CD4-positive, alpha-beta memory T cell (primary cell): ENCODE measurements around the gene VAMP2. TPM values are rescaled to one million over a fixed set of nuclear protein-coding genes. Genes with fewer than 3 reads are reported as not detected.

Source experiments
- CTCF ChIA-PET: fragments of 350-600 bp; sonication (Branson Sonifier 250); formaldehyde crosslinking; loops from one replicate; lab custom pipeline; 2021; ENCODE audit warnings: inconsistent platforms; ENCODE audit not compliant: partially characterized antibody; lab: Charles Lee
- POLR2A ChIA-PET: fragments of 350-600 bp; sonication (Branson Sonifier 250); formaldehyde crosslinking; loops from one replicate; lab custom pipeline; 2021; ENCODE audit not compliant: partially characterized antibody; lab: Charles Lee
- DNase-seq, 5 donors: peaks; one replicate each; pipeline versions ENCODE4 v3.0.0 to v3.0.0-alpha.2; 2020 to 2022; ENCODE audit warnings: mixed read lengths in 1 of 5
- H3K27ac ChIP-seq: one replicate; pipeline ENCODE4 v1.7.0; 2013; ENCODE audit warnings: low read depth, low read length
- H3K27me3 ChIP-seq: 2 replicates; pipeline ENCODE4 v1.7.0; 2013; ENCODE audit warnings: mild to moderate bottlenecking, low read length, moderate library complexity; ENCODE audit not compliant: insufficient read depth
- H3K36me3 ChIP-seq: 2 replicates; pipeline ENCODE4 v1.7.0; 2013; ENCODE audit warnings: mild to moderate bottlenecking, low read length, moderate library complexity; ENCODE audit not compliant: insufficient read depth
- H3K4me1 ChIP-seq: 2 replicates; pipeline ENCODE4 v1.7.0; 2013; ENCODE audit warnings: mild to moderate bottlenecking, low read length, moderate library complexity; ENCODE audit not compliant: insufficient read depth
- H3K4me3 ChIP-seq, 2 donors: one replicate each; pipeline ENCODE4 v1.7.0; 2013; ENCODE audit warnings: low read length in 2 of 2, mild to moderate bottlenecking in 1 of 2
- H3K9me3 ChIP-seq, 2 donors: one replicate each; pipeline ENCODE4 v1.7.0; 2013; ENCODE audit warnings: low read length in 2 of 2, control low read depth in 1 of 2; ENCODE audit not compliant: control insufficient read depth in 1 of 2
- H3K27ac Mint-ChIP-seq, 7 donors: one replicate each; pipeline ENCODE4 v1.8.0; 2020 to 2021; ENCODE audit warnings: mixed read lengths in 7 of 7, mild to moderate bottlenecking in 6 of 7, inconsistent platforms in 3 of 7, moderate library complexity in 3 of 7
- H3K27me3 Mint-ChIP-seq, 2 donors: one replicate each; pipeline ENCODE4 v1.8.0; 2020 to 2021; ENCODE audit warnings: mixed read lengths in 2 of 2
- H3K36me3 Mint-ChIP-seq, 2 donors: one replicate each; pipeline ENCODE4 v1.8.0; 2020 to 2021; ENCODE audit warnings: mixed read lengths in 2 of 2, inconsistent platforms in 1 of 2, mild to moderate bottlenecking in 1 of 2
- H3K4me1 Mint-ChIP-seq, 4 donors: one replicate each; pipeline ENCODE4 v1.8.0; 2020 to 2021; ENCODE audit warnings: mixed read lengths in 4 of 4, mild to moderate bottlenecking in 1 of 4
- H3K4me3 Mint-ChIP-seq, 8 donors: one replicate each; pipeline ENCODE4 v1.8.0; 2020 to 2021; ENCODE audit warnings: mixed read lengths in 8 of 8, mild to moderate bottlenecking in 7 of 8, moderate library complexity in 6 of 8, inconsistent platforms in 3 of 8
- H3K9me3 Mint-ChIP-seq, 8 donors: one replicate each; pipeline ENCODE4 v1.8.0; 2020 to 2021; ENCODE audit warnings: mixed read lengths in 8 of 8, mild to moderate bottlenecking in 5 of 8, inconsistent platforms in 3 of 8, moderate library complexity in 1 of 8
- intact Hi-C: fragments of 100-400 bp; cut with micrococcal nuclease; formaldehyde crosslinking; loops from one replicate; pipeline ENCODE4 v1.15.1; 2023
- polyA plus RNA-seq, 2 donors: library from polyadenylated mRNA; unstranded; fragments of 300-500 nt; fragmentation: Illumina TruSeq; gene quantifications; one replicate each; pipeline ENCODE4 v1.2.3, GENCODE V29; 2021
- total RNA-seq, 2 experiments: library from RNA; stranded (reverse); gene quantifications; one replicate each; pipeline ENCODE4 v1.2.3, GENCODE V29; 2021

VAMP2 gene
- total and polyA plus RNA-seq, 4 experiments from 2014 or later, result 41.6 to 203 (median 148) TPM

GRCh38 chr17:8160741-8161221, 2.0 kb downstream of the VAMP2 start:
- CTCF ChIA-PET, result interaction anchor here (0.6 to 6.1 kb wide), 9 partner anchors 10 to 67 kb away, joined by 3 to 38 read pairs (median 5); partner anchors contain the start of genes ALOXE3 and TMEM107
- Mint-ChIP-seq H3K4me1 (peaks cover 43 to 61% (median 53%) of the 10 kb centered on the region in 4 donors), H3K36me3 (peaks cover 24 to 42% of the 10 kb centered on the region in 2 donors), H3K4me3 (peak overlapping the region; percentile 91 to 93 (median 91)), H3K27me3 (no peaks in the 10 kb centered on the region), H3K9me3 (peaks cover 0 to 1% (median 0%) of the 10 kb centered on the region in 8 donors), H3K27ac (peak overlapping the region; percentile 93 to 98 (median 96))
- POLR2A ChIA-PET, result interaction anchor here (0.9 to 23.4 kb wide), 9 partner anchors 9 to 87 kb away, joined by 3 to 1074 read pairs (median 47); partner anchors contain the start of genes ALOXE3, BORCS6, CTC1 and HES7
- peak in 1 of 5 donors; percentile 66 for DNase-seq
- Histone ChIP-seq H3K36me3 (peaks cover 30% of the 10 kb centered on the region), H3K9me3 (no peaks in the 10 kb centered on the region), H3K27me3 (no peaks in the 10 kb centered on the region), H3K4me1 (peaks cover 77% of the 10 kb centered on the region), H3K27ac (peak overlapping the region; percentile 100), H3K4me3 (peak overlapping the region; percentile 80 to 98)
- intact Hi-C loops, result no loop called here

- Histone ChIP-seq H3K36me3 (peaks cover 30% of the 10 kb centered on the region), H3K9me3 (no peaks in the 10 kb centered on the region), H3K27me3 (no peaks in the 10 kb centered on the region), H3K4me1 (peaks cover 80% of the 10 kb centered on the region), H3K27ac (peak overlapping the region; percentile 44), H3K4me3 (no peak overlapping the region)
- Mint-ChIP-seq H3K27ac (peak overlapping the region; percentile 89 to 98 (median 96)), H3K4me3 (peak overlapping the region; percentile 69 to 93 (median 91)), H3K36me3 (peaks cover 24 to 46% of the 10 kb centered on the region in 2 donors), H3K27me3 (no peaks in the 10 kb centered on the region), H3K4me1 (peaks cover 46 to 63% (median 54%) of the 10 kb centered on the region in 4 donors), H3K9me3 (peaks cover 0 to 1% (median 0%) of the 10 kb centered on the region in 8 donors)
- CTCF ChIA-PET, result interaction anchor here (1.0 to 7.7 kb wide), 6 partner anchors 10 to 66 kb away, joined by 3 to 93 read pairs (median 5); partner anchors contain the start of genes ALOXE3 and TMEM107
- intact Hi-C loops, result no loop called here
- POLR2A ChIA-PET, result interaction anchor here (2.4 to 23.4 kb wide), 7 partner anchors 9 to 88 kb away, joined by 6 to 1074 read pairs (median 83); partner anchors contain the start of genes ALOXE3, BORCS6, CTC1 and PER1
- DNase-seq, result no peak
Observed at GRCh38 chr17:8160224-8160577, 2.5 kb downstream of the VAMP2 start.

GRCh38 chr17:8159459-8160223, 3.1 kb downstream of the VAMP2 start:
- Mint-ChIP-seq H3K9me3 (peaks cover 0 to 1% (median 0%) of the 10 kb centered on the region in 8 donors), H3K4me3 (peak overlapping the region in 7 of 8 donors; percentile 55 to 93 (median 75)), H3K27ac (peak overlapping the region in 6 of 7 donors; percentile 94 to 98 (median 96)), H3K27me3 (no peaks in the 10 kb centered on the region), H3K4me1 (peaks cover 45 to 63% (median 51%) of the 10 kb centered on the region in 4 donors), H3K36me3 (peaks cover 24 to 51% of the 10 kb centered on the region in 2 donors)
- Histone ChIP-seq H3K4me3 (no peak overlapping the region), H3K36me3 (peaks cover 30% of the 10 kb centered on the region), H3K9me3 (no peaks in the 10 kb centered on the region), H3K27ac (peak overlapping the region; percentile 44), H3K4me1 (peaks cover 80% of the 10 kb centered on the region), H3K27me3 (no peaks in the 10 kb centered on the region)
- intact Hi-C loops, result loop anchor here (5.0 kb wide), 1 partner anchor 88 kb away; the partner anchor contains the start of genes CTC1 and PFAS
- DNase-seq, result peak in 1 of 5 donors; percentile 29
- ChIA-PET CTCF (interaction anchor here (1.0 to 7.7 kb wide), 13 partner anchors 9 to 65 kb away, joined by 3 to 93 read pairs (median 5); partner anchors contain the start of genes ALOXE3 and TMEM107), POLR2A (interaction anchor here (1.2 to 23.4 kb wide), 9 partner anchors 8 to 88 kb away, joined by 3 to 1074 read pairs (median 47); partner anchors contain the start of genes ALOXE3, BORCS6, CTC1 and HES7)

GRCh38 chr17:8159032-8159400, 3.7 kb downstream of the VAMP2 start:
- Histone ChIP-seq H3K36me3 (peaks cover 30% of the 10 kb centered on the region), H3K27ac (peak overlapping the region; percentile 69), H3K4me1 (peaks cover 80% of the 10 kb centered on the region), H3K9me3 (no peaks in the 10 kb centered on the region), H3K4me3 (no peak overlapping the region), H3K27me3 (no peaks in the 10 kb centered on the region)
- H3K4me3 Mint-ChIP-seq, result peak overlapping the region; percentile 51 to 88 (median 77)
- intact Hi-C loops, result loop anchor here (5.0 kb wide), 1 partner anchor 88 kb away; the partner anchor contains the start of genes CTC1 and PFAS
- H3K4me1 Mint-ChIP-seq, result peaks cover 45 to 63% (median 49%) of the 10 kb centered on the region in 4 donors
- CTCF ChIA-PET, result interaction anchor here (0.9 to 7.7 kb wide), 19 partner anchors 8 to 142 kb away, joined by 3 to 93 read pairs (median 5); partner anchors contain the start of genes ALOXE3, CTC1, HES7 and SLC25A35
- H3K27me3 Mint-ChIP-seq, result no peaks in the 10 kb centered on the region
- H3K36me3 Mint-ChIP-seq, result peaks cover 26 to 55% of the 10 kb centered on the region in 2 donors
- no peak for DNase-seq
- POLR2A ChIA-PET, result interaction anchor here (0.8 to 23.4 kb wide), 14 partner anchors 8 to 136 kb away, joined by 3 to 1074 read pairs (median 6); partner anchors contain the start of genes ALOXE3, BORCS6, CTC1 and HES7
- H3K27ac Mint-ChIP-seq, result peak overlapping the region; percentile 94 to 98 (median 97)
- peaks cover 0 to 1% (median 0%) of the 10 kb centered on the region in 8 donors for H3K9me3 Mint-ChIP-seq

GRCh38 chr17:8158267-8159031, 4.3 kb downstream of the VAMP2 start:
- peak; percentile 82 to 91 (median 83) for DNase-seq
- POLR2A ChIA-PET, result interaction anchor here (0.8 to 23.4 kb wide), 16 partner anchors 7 to 137 kb away, joined by 3 to 1074 read pairs (median 4); partner anchors contain the start of genes ALOXE3, AURKB, BORCS6 and CTC1
- H3K36me3 Mint-ChIP-seq, result peaks cover 28 to 52% of the 10 kb centered on the region in 2 donors
- H3K36me3 ChIP-seq, result peaks cover 30% of the 10 kb centered on the region
- CTCF ChIA-PET, result interaction anchor here (0.9 to 7.7 kb wide), 19 partner anchors 9 to 142 kb away, joined by 3 to 93 read pairs (median 5); partner anchors contain the start of genes ALOXE3, CTC1, HES7 and SLC25A35
- H3K27ac ChIP-seq, result peak overlapping the region; percentile 69
- H3K27me3 Mint-ChIP-seq, result no peaks in the 10 kb centered on the region
- intact Hi-C loops, result loop anchor here (1.0 to 5.0 kb wide), 3 partner anchors 15 to 142 kb away; partner anchors contain the start of genes CTC1 and PFAS
- peak overlapping the region; percentile 93 to 98 (median 97) for H3K27ac Mint-ChIP-seq
- no peaks in the 10 kb centered on the region for H3K27me3 ChIP-seq
- peaks cover 43 to 63% (median 47%) of the 10 kb centered on the region in 4 donors for H3K4me1 Mint-ChIP-seq
- peak overlapping the region; percentile 51 to 88 (median 77) for H3K4me3 Mint-ChIP-seq
- peak overlapping the region in 1 of 2 donors; percentile 2 for H3K4me3 ChIP-seq
- H3K9me3 ChIP-seq, result no peaks in the 10 kb centered on the region
- peaks cover 80% of the 10 kb centered on the region for H3K4me1 ChIP-seq
- H3K9me3 Mint-ChIP-seq, result peaks cover 0 to 1% (median 0%) of the 10 kb centered on the region in 8 donors
